Upper lobe of left lung (tissue), 4 donors: Measurements from ENCODE around the gene NET1.

Experiments used
- POLR2A ChIP-seq, 4 donors: fragments of 450-650 bp; IDR thresholded peaks; one replicate each; pipeline ENCODE4 v1.5.1; 2016 to 2017; ENCODE audit warnings: antibody characterized with exemption in 4 of 4, mild to moderate bottlenecking in 2 of 4
- TF ChIP-seq, protein P1 (sequence below), 6 experiments: fragments of 450-650 bp in 4 of 6; fragments of 200-600 bp in 2 of 6; sonication (generic) in 2 of 6; IDR thresholded peaks; one replicate each; pipeline ENCODE4 v1.5.1; 2016 to 2019; ENCODE audit warnings: antibody characterized with exemption in 6 of 6

DNA sequence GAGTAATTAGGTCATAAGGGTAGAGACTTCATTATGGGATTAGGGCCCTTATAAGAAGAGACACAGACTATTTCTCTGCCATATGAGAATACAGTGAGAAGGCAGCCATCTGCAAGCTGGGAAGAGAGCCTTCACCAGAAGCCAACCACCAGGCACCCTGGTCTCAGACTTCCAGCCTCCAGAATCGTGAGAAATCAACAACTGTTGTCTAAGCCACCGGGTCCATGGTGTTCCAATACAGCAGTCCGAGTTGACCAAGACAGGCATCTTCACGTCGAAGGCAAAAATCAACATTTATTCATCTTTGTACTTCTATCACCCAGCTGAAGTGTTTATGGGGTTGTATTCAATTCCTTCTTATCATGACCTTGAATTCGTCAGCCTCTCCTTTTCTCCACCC, 13.0 kb upstream of the NET1 start:
- TF ChIP-seq, protein P1, sequence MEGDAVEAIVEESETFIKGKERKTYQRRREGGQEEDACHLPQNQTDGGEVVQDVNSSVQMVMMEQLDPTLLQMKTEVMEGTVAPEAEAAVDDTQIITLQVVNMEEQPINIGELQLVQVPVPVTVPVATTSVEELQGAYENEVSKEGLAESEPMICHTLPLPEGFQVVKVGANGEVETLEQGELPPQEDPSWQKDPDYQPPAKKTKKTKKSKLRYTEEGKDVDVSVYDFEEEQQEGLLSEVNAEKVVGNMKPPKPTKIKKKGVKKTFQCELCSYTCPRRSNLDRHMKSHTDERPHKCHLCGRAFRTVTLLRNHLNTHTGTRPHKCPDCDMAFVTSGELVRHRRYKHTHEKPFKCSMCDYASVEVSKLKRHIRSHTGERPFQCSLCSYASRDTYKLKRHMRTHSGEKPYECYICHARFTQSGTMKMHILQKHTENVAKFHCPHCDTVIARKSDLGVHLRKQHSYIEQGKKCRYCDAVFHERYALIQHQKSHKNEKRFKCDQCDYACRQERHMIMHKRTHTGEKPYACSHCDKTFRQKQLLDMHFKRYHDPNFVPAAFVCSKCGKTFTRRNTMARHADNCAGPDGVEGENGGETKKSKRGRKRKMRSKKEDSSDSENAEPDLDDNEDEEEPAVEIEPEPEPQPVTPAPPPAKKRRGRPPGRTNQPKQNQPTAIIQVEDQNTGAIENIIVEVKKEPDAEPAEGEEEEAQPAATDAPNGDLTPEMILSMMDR (IDR thresholded peaks at IDR 0.05): no peak
- no peak for TF ChIP-seq POLR2A (IDR thresholded peaks at IDR 0.05)
